ENCODE measurements around the gene TNS1. TPM values are rescaled to one million over a fixed set of nuclear protein-coding genes. Genes with fewer than 3 reads are reported as not detected.
A peak's percentile ranks its signal among the peaks of the same experiment; 100 is the strongest.

TNS1 gene
- total and polyA plus RNA-seq, 9 of the 15 experiments (the other 6 are each of a cell fraction or from before 2014, with no cell fraction given) = 0.13 to 2.7 (median 0.77) TPM

DNA sequence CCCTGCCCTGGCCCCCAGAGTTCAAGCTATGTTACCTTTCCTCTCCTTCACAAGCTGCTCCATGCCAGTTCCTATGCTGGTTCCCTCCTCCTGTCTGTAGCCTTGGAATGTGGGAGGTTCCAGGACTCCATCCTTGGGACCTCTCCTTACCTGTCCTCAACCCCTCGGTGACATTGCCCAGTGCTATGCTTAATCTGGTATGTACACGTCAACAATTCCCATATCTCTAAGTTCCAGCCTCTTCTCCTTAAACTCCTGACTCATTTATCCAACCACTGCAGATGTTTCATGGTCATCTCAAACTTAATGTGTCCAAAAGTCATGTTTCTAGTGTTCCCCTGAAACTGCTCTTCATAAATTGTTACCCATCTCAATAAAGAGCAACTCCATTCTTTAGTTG is 160.8 kb downstream of the TNS1 start (continued):
- no peak for TF ChIP-seq RBBP5 (IDR thresholded peaks at IDR 0.05; ENCODE audit: borderline replicate concordance, insufficient read depth, low read length, poor library complexity, severe bottlenecking)
- TF ChIP-seq TAF9B (IDR thresholded peaks at IDR 0.05; ENCODE audit: partially characterized antibody) = no peak
- no peak for TF ChIP-seq PPARD (CRISPR knock-in tag; IDR thresholded peaks at IDR 0.05)
- TF ChIP-seq, protein P1, sequence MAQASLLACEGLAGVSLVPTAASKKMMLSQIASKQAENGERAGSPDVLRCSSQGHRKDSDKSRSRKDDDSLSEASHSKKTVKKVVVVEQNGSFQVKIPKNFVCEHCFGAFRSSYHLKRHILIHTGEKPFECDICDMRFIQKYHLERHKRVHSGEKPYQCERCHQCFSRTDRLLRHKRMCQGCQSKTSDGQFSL (CRISPR knock-in tag; IDR thresholded peaks at IDR 0.05) = no peak
- TF ChIP-seq, protein P1 (tag; IDR thresholded peaks at IDR 0.05) = no peak
- TF ChIP-seq, protein P2, sequence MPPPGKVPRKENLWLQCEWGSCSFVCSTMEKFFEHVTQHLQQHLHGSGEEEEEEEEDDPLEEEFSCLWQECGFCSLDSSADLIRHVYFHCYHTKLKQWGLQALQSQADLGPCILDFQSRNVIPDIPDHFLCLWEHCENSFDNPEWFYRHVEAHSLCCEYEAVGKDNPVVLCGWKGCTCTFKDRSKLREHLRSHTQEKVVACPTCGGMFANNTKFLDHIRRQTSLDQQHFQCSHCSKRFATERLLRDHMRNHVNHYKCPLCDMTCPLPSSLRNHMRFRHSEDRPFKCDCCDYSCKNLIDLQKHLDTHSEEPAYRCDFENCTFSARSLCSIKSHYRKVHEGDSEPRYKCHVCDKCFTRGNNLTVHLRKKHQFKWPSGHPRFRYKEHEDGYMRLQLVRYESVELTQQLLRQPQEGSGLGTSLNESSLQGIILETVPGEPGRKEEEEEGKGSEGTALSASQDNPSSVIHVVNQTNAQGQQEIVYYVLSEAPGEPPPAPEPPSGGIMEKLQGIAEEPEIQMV (tag; conservative IDR thresholded peaks at IDR 0.05; ENCODE audit: low read depth) = no peak
- peak; percentile 35; the same call in 1 of the 2 replicates for TF ChIP-seq MIER1 (IDR thresholded peaks at IDR 0.05; ENCODE audit: low read depth)
- no peak for TF ChIP-seq ZNF23 (CRISPR knock-in tag; IDR thresholded peaks at IDR 0.05)
- TF ChIP-seq, protein P3, sequence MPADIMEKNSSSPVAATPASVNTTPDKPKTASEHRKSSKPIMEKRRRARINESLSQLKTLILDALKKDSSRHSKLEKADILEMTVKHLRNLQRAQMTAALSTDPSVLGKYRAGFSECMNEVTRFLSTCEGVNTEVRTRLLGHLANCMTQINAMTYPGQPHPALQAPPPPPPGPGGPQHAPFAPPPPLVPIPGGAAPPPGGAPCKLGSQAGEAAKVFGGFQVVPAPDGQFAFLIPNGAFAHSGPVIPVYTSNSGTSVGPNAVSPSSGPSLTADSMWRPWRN (IDR thresholded peaks at IDR 0.05; ENCODE audit: low read depth) = no peak
- TF ChIP-seq ZNF561 (CRISPR knock-in tag; conservative IDR thresholded peaks at IDR 0.05) = no peak
- no peak for TF ChIP-seq NR1H2 (CRISPR knock-in tag; IDR thresholded peaks at IDR 0.05)
- no peak for TF ChIP-seq ZSCAN29 (IDR thresholded peaks at IDR 0.05)
- TF ChIP-seq SRSF9 (IDR thresholded peaks at IDR 0.05; ENCODE audit: borderline replicate concordance, low read depth, low read length) = no peak
- TF ChIP-seq POLR2A (conservative IDR thresholded peaks at IDR 0.05) = no peak
- TF ChIP-seq PTRF (tag; IDR thresholded peaks at IDR 0.05) = no peak
- TF ChIP-seq MAFK (IDR thresholded peaks at IDR 0.05; ENCODE audit: low read length) = peak; percentile 66; the same call in 1 of the 2 replicates
- peak; percentile 89 for TF ChIP-seq NFE2 (IDR thresholded peaks at IDR 0.05; ENCODE audit: low read depth)
- no peak for TF ChIP-seq OTX1 (CRISPR knock-in tag; IDR thresholded peaks at IDR 0.05)
- no peak for TF ChIP-seq NELFE (IDR thresholded peaks at IDR 0.05; ENCODE audit: insufficient read depth, insufficient read length)
- TF ChIP-seq CC2D1A (IDR thresholded peaks at IDR 0.05) = peak; percentile 82; the same call in 1 of the 2 replicates
- no peak for TF ChIP-seq HDAC6 (IDR thresholded peaks at IDR 0.05; ENCODE audit: low read depth, low read length)
- no peak for TF ChIP-seq YBX1 (IDR thresholded peaks at IDR 0.05)
- TF ChIP-seq ZBTB7A (IDR thresholded peaks at IDR 0.05; ENCODE audit: borderline replicate concordance, control insufficient read depth, low read depth, low read length) = no peak
- no peak for TF ChIP-seq GTF2E2 (tag; IDR thresholded peaks at IDR 0.05)
- TF ChIP-seq, protein P4, sequence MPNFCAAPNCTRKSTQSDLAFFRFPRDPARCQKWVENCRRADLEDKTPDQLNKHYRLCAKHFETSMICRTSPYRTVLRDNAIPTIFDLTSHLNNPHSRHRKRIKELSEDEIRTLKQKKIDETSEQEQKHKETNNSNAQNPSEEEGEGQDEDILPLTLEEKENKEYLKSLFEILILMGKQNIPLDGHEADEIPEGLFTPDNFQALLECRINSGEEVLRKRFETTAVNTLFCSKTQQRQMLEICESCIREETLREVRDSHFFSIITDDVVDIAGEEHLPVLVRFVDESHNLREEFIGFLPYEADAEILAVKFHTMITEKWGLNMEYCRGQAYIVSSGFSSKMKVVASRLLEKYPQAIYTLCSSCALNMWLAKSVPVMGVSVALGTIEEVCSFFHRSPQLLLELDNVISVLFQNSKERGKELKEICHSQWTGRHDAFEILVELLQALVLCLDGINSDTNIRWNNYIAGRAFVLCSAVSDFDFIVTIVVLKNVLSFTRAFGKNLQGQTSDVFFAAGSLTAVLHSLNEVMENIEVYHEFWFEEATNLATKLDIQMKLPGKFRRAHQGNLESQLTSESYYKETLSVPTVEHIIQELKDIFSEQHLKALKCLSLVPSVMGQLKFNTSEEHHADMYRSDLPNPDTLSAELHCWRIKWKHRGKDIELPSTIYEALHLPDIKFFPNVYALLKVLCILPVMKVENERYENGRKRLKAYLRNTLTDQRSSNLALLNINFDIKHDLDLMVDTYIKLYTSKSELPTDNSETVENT (CRISPR knock-in tag; IDR thresholded peaks at IDR 0.05) = no peak
- peak; percentile 96 for TF ChIP-seq MTA2 (IDR thresholded peaks at IDR 0.05; ENCODE audit: low read depth)
- TF ChIP-seq RBM14 (IDR thresholded peaks at IDR 0.05; ENCODE audit: borderline replicate concordance, insufficient read depth, low read depth, low read length) = no peak
- TF ChIP-seq ZNF586 (CRISPR knock-in tag; conservative IDR thresholded peaks at IDR 0.05) = no peak

Measured in K562 (cell line).